Hippocampal formation (tissue), 2 donors: ENCODE measurements around the gene RNF220.
A peak's percentile ranks its signal among the peaks of the same experiment; 100 is the strongest.
"Not testable (repeated sequence)": the region's sequence is repeated elsewhere in the genome, so short reads cannot be mapped to it uniquely, and the experiment has no call there.

Experiments
- DNase-seq, 2 donors: peaks; one replicate each; lab custom pipeline; 2025; lab: John Stamatoyannopoulos, UW

The RNF220 gene

GRCh38 chr1:44549510-44549909 lies 144.5 kb downstream of the RNF220 start:
- DNase-seq, result no peak

GRCh38 chr1:44553127-44553758 lies 148.2 kb downstream of the RNF220 start:
- DNase-seq, result no peak

- no peak for DNase-seq
These were observed 148.7 kb downstream of the RNF220 start for GRCh38 chr1:44553771-44554170.

GRCh38 chr1:44554706-44555105 lies 149.7 kb downstream of the RNF220 start:
- no peak for DNase-seq

- no peak for DNase-seq
These were observed 152.7 kb downstream of the RNF220 start for GRCh38 chr1:44557778-44558177.

- no peak for DNase-seq
These were observed 153.8 kb downstream of the RNF220 start for GRCh38 chr1:44558883-44559282.

GRCh38 chr1:44559330-44559729 lies 154.3 kb downstream of the RNF220 start:
- no peak for DNase-seq

- DNase-seq, result no peak
These were observed 154.9 kb downstream of the RNF220 start for GRCh38 chr1:44559913-44560312.

- DNase-seq, result not testable (repeated sequence)
These were observed 155.6 kb downstream of the RNF220 start for GRCh38 chr1:44560696-44561095.

GRCh38 chr1:44565259-44565750 lies 160.2 kb downstream of the RNF220 start:
- DNase-seq, result no peak

GRCh38 chr1:44565833-44566232 lies 160.8 kb downstream of the RNF220 start:
- DNase-seq, result no peak

GRCh38 chr1:44566281-44567046 lies 161.4 kb downstream of the RNF220 start:
- DNase-seq, result no peak

- no peak for DNase-seq
These were observed 163.3 kb downstream of the RNF220 start for GRCh38 chr1:44568128-44568900.

- no peak for DNase-seq
These were observed 164.4 kb downstream of the RNF220 start for GRCh38 chr1:44569491-44569890.

- no peak for DNase-seq
These were observed 166.9 kb downstream of the RNF220 start for GRCh38 chr1:44571712-44572571.

- no peak for DNase-seq
These were observed 167.5 kb downstream of the RNF220 start for GRCh38 chr1:44572572-44572879.

- no peak for DNase-seq
These were observed 170.3 kb downstream of the RNF220 start for GRCh38 chr1:44575396-44575795.

GRCh38 chr1:44576456-44577150 lies 171.5 kb downstream of the RNF220 start:
- DNase-seq, result peak; percentile 53 to 83

- DNase-seq, result no peak
These were observed 176.2 kb downstream of the RNF220 start for GRCh38 chr1:44581205-44581604.

- DNase-seq, result no peak
These were observed 179.1 kb downstream of the RNF220 start for GRCh38 chr1:44584167-44584566.

- DNase-seq, result no peak
These were observed 180.4 kb downstream of the RNF220 start for GRCh38 chr1:44585315-44585920.
